HCT116 (cell line): ENCODE results near the gene BTBD9. TPM values are rescaled to one million over a fixed set of nuclear protein-coding genes. Genes with fewer than 3 reads are reported as not detected.

Source experiments
- ATAC-seq: fragments of 200-7000 bp; cut with Tn5 transposase; 2 replicates; pipeline ENCODE4 v1.9.1; 2020; ENCODE audit warnings: mild to moderate bottlenecking, moderate library complexity
- BruUV-seq: library from RNA; stranded (reverse); fragments of 400-500 nt; replicated peaks from 2 replicates; lab custom pipeline; 2021; lab: Mats Ljungman, UMichigan
- CTCF ChIA-PET: fragments of 300-600 bp; sonication (Branson Sonifier 250); formaldehyde crosslinking; loops from one replicate; lab custom pipeline; 2021; ENCODE audit warnings: antibody characterized with exemption; lab: Charles Lee
- POLR2A ChIA-PET: fragments of 300-600, 350-600 bp; sonication (Branson Sonifier 250); formaldehyde crosslinking; loops from one replicate; lab custom pipeline; 2021; ENCODE audit warnings: antibody characterized with exemption; lab: Charles Lee
- RAD21 ChIA-PET, 2 experiments: fragments of 300-600 bp; sonication (Branson Sonifier 250); formaldehyde crosslinking; loops; one replicate each; lab custom pipeline; 2023; ENCODE audit warnings: low total read pairs in 2 of 2; ENCODE audit not compliant: uncharacterized antibody in 2 of 2, unreplicated experiment in 2 of 2, low non-redundant PET in 1 of 2; lab: Charles Lee
- DNase-seq: peaks from one replicate; pipeline ENCODE4 v3.0.0-alpha.2; 2010; ENCODE audit warnings: low read depth, low spot score
- H2AFZ ChIP-seq: fragments of 200-600 bp; shearing (Covaris generic), sonication (generic); 2 replicates; pipeline ENCODE4 v1.6.1; 2017; ENCODE audit warnings: low read depth, mixed run types, mixed read lengths, antibody characterized with exemption, low read length; ENCODE audit not compliant: poor library complexity, severe bottlenecking
- H3K27ac ChIP-seq: 2 replicates; pipeline ENCODE4 v1.5.1; 2012; ENCODE audit warnings: low read depth, low read length
- H3K27me3 ChIP-seq: fragments of 200-600 bp; sonication (generic); 2 replicates; pipeline ENCODE4 v1.6.1; 2016; ENCODE audit warnings: mixed run types, low read length, mixed read lengths; ENCODE audit not compliant: insufficient read depth
- H3K36me3 ChIP-seq, 2 experiments: fragments of 200-500 bp in 1 of 2; fragments of 200-600 bp in 1 of 2; sonication (Bioruptor generic) in 1 of 2; sonication (generic) in 1 of 2; 2 replicates each; pipeline versions ENCODE4 v1.5.1 to v1.6.1; 2014 to 2016; ENCODE audit warnings: low read length in 2 of 2, inconsistent platforms in 1 of 2, mixed read lengths in 1 of 2, mixed run types in 1 of 2; ENCODE audit not compliant: insufficient read depth in 2 of 2, control insufficient read depth in 1 of 2
- H3K4me1 ChIP-seq, 2 experiments: fragments of 200-600 bp in 1 of 2; sonication (generic) in 1 of 2; 2 replicates each; pipeline versions ENCODE4 v1.5.1 to v1.6.1; 2012 to 2017; ENCODE audit warnings: low read length in 2 of 2, inconsistent platforms in 1 of 2, mild to moderate bottlenecking in 1 of 2, mixed read lengths in 1 of 2, mixed run types in 1 of 2, moderate library complexity in 1 of 2; ENCODE audit not compliant: insufficient read depth in 2 of 2, control insufficient read depth in 1 of 2
- H3K4me2 ChIP-seq: fragments of 200-600 bp; sonication (generic); 2 replicates; pipeline ENCODE4 v1.6.1; 2017; ENCODE audit warnings: mixed run types, low read length, mixed read lengths
- H3K4me3 ChIP-seq, 2 experiments: fragments of 200-600 bp in 1 of 2; sonication (generic) in 1 of 2; replicated peaks in 1 of 2; 2 replicates each; pipeline ENCODE4 v1.5.1; 2011 to 2016; ENCODE audit warnings: low read length in 2 of 2, control low read depth in 1 of 2, low read depth in 1 of 2, mild to moderate bottlenecking in 1 of 2, mixed read lengths in 1 of 2, mixed run types in 1 of 2
- H3K79me2 ChIP-seq: fragments of 200-600 bp; sonication (generic); 2 replicates; pipeline ENCODE4 v1.6.1; 2017; ENCODE audit warnings: mild to moderate bottlenecking, mixed run types, low read length, moderate library complexity, mixed read lengths; ENCODE audit not compliant: insufficient read depth
- H3K9ac ChIP-seq: fragments of 200-600 bp; sonication (generic); 2 replicates; pipeline ENCODE4 v1.6.1; 2016; ENCODE audit warnings: low read length, mixed read lengths
- H3K9me2 ChIP-seq: fragments of 200-600 bp; sonication (generic), shearing (Covaris generic); 2 replicates; pipeline ENCODE4 v1.6.1; 2017; ENCODE audit warnings: mixed run types, mild to moderate bottlenecking, moderate library complexity; ENCODE audit not compliant: insufficient read depth
- H3K9me3 ChIP-seq, 2 experiments: fragments of 200-500 bp in 1 of 2; fragments of 200-600 bp in 1 of 2; sonication (Bioruptor generic) in 1 of 2; sonication (generic) in 1 of 2; 2 replicates each; pipeline ENCODE4 v1.6.1; 2014 to 2017; ENCODE audit warnings: low read length in 2 of 2, mixed read lengths in 2 of 2, inconsistent platforms in 1 of 2, low read depth in 1 of 2, mild to moderate bottlenecking in 1 of 2, mixed run types in 1 of 2, moderate library complexity in 1 of 2; ENCODE audit not compliant: control insufficient read depth in 1 of 2, insufficient read depth in 1 of 2
- H4K20me1 ChIP-seq: fragments of 200-600 bp; sonication (generic), shearing (Covaris generic); 2 replicates; pipeline ENCODE4 v1.6.1; 2017; ENCODE audit warnings: mixed run types, mild to moderate bottlenecking, moderate library complexity; ENCODE audit not compliant: insufficient read depth
- CEBPB ChIP-seq: IDR thresholded peaks from 2 replicates; pipeline ENCODE4 v1.6.1; 2012; ENCODE audit warnings: low read depth
- EGR1 ChIP-seq: IDR thresholded peaks from 2 replicates; pipeline ENCODE4 v1.6.1; 2012; ENCODE audit warnings: low read depth
- EZH2phosphoT487 ChIP-seq: fragments of 200-600 bp; IDR thresholded peaks from 2 replicates; pipeline ENCODE4 v1.6.1; 2018; ENCODE audit warnings: antibody characterized with exemption, borderline replicate concordance
- JUND ChIP-seq: IDR thresholded peaks from 2 replicates; pipeline ENCODE4 v1.6.1; 2012
- POLR2AphosphoS5 ChIP-seq: IDR thresholded peaks from 2 replicates; pipeline ENCODE4 v1.6.1; 2011; ENCODE audit warnings: mild to moderate bottlenecking, low read depth, low read length, moderate library complexity
- SIN3A ChIP-seq: IDR thresholded peaks from 2 replicates; pipeline ENCODE4 v1.6.1; 2012; ENCODE audit warnings: low read depth
- SP1 ChIP-seq: IDR thresholded peaks from 2 replicates; pipeline ENCODE4 v1.6.1; 2012; ENCODE audit warnings: low read depth
- YY1 ChIP-seq: IDR thresholded peaks from 2 replicates; pipeline ENCODE4 v1.6.1; 2011; ENCODE audit warnings: low read length, low read depth, moderate library complexity, mild to moderate bottlenecking; ENCODE audit not compliant: insufficient replicate concordance; ENCODE audit errors: extremely low read depth
- intact Hi-C: fragments of 100-400 bp; cut with micrococcal nuclease; formaldehyde crosslinking; loops from 2 replicates; pipeline ENCODE4 v1.10.0; 2022
- total RNA-seq: library from RNA; stranded (reverse); gene quantifications from one replicate; pipeline ENCODE4 v1.2.1, GENCODE V29; 2021; ENCODE audit not compliant: unreplicated experiment
- TF ChIP-seq, protein P1 (sequence below): IDR thresholded peaks from 2 replicates; pipeline ENCODE4 v1.6.1; 2012
- TF ChIP-seq, protein P2 (sequence below): IDR thresholded peaks from 2 replicates; pipeline ENCODE4 v1.6.1; 2012; ENCODE audit warnings: low read depth
- TF ChIP-seq, protein P3 (sequence below): IDR thresholded peaks from 2 replicates; pipeline ENCODE4 v1.6.1; 2012

Gene BTBD9
- total RNA-seq, 1 experiment from 2014 or later = 10.9 TPM

DNA sequence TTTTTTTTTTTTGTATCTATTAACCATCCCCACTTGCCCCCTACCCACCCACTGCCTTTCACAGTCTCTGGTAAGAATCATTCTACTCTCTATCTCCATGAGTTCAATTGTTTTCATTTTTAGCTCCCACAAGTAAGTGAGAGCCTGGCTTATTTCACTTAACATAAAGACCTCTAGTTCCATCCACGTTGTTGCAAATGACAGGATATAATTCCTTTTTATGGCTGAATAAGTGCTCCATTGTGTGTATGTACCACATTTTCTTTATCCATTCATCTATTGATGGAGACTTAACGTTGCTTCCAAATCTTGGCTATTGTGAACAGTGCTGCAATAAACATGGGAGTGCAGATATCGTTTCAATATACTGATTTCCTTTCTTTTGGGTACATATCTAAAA, 328.5 kb downstream of the BTBD9 start:
- intact Hi-C loops = no loop called here
- no peaks in the 10 kb centered on the region for H3K9me3 ChIP-seq
- H4K20me1 ChIP-seq = no peaks in the 10 kb centered on the region
- ChIA-PET CTCF (no interaction called here), RAD21 (no interaction called here)
- H3K4me2 ChIP-seq = no peak overlapping the region
- no peak overlapping the region for H3K4me3 ChIP-seq
- no peaks in the 10 kb centered on the region for H3K79me2 ChIP-seq
- no peak for DNase-seq
- H2AFZ ChIP-seq = no peak overlapping the region
- no peaks in the 10 kb centered on the region; a peak in 1 of 4 replicates for H3K4me1 ChIP-seq
- no peaks in the 10 kb centered on the region for H3K27me3 ChIP-seq
- no peaks in the 10 kb centered on the region for H3K36me3 ChIP-seq
- no peaks in the 10 kb centered on the region for H3K9me2 ChIP-seq
- no TSS peak for BruUV-seq
- no peak overlapping the region for H3K9ac ChIP-seq
- ATAC-seq = no peak
- no peak overlapping the region for H3K27ac ChIP-seq
- no peak for TF ChIP-seq EZH2phosphoT487
- no peak for TF ChIP-seq CEBPB
- TF ChIP-seq YY1 = no peak
- TF ChIP-seq JUND = no peak
- TF ChIP-seq SIN3A = no peak
- no peak for TF ChIP-seq POLR2AphosphoS5
- no peak for TF ChIP-seq SP1
- no peak for TF ChIP-seq EGR1
- TF ChIP-seq, protein P1, sequence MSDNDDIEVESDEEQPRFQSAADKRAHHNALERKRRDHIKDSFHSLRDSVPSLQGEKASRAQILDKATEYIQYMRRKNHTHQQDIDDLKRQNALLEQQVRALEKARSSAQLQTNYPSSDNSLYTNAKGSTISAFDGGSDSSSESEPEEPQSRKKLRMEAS = no peak
- TF ChIP-seq, protein P2, sequence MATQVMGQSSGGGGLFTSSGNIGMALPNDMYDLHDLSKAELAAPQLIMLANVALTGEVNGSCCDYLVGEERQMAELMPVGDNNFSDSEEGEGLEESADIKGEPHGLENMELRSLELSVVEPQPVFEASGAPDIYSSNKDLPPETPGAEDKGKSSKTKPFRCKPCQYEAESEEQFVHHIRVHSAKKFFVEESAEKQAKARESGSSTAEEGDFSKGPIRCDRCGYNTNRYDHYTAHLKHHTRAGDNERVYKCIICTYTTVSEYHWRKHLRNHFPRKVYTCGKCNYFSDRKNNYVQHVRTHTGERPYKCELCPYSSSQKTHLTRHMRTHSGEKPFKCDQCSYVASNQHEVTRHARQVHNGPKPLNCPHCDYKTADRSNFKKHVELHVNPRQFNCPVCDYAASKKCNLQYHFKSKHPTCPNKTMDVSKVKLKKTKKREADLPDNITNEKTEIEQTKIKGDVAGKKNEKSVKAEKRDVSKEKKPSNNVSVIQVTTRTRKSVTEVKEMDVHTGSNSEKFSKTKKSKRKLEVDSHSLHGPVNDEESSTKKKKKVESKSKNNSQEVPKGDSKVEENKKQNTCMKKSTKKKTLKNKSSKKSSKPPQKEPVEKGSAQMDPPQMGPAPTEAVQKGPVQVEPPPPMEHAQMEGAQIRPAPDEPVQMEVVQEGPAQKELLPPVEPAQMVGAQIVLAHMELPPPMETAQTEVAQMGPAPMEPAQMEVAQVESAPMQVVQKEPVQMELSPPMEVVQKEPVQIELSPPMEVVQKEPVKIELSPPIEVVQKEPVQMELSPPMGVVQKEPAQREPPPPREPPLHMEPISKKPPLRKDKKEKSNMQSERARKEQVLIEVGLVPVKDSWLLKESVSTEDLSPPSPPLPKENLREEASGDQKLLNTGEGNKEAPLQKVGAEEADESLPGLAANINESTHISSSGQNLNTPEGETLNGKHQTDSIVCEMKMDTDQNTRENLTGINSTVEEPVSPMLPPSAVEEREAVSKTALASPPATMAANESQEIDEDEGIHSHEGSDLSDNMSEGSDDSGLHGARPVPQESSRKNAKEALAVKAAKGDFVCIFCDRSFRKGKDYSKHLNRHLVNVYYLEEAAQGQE = no peak
- TF ChIP-seq, protein P3, sequence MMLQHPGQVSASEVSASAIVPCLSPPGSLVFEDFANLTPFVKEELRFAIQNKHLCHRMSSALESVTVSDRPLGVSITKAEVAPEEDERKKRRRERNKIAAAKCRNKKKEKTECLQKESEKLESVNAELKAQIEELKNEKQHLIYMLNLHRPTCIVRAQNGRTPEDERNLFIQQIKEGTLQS = no peak
- TF ChIP-seq, all 23 proteins: peak for 0
- POLR2A ChIA-PET = no interaction called here
